H1 (cell line): Measurements from ENCODE around the gene IDH3A. TPM values are rescaled to one million over a fixed set of nuclear protein-coding genes. Genes with fewer than 3 reads are reported as not detected.

Experiments
- CTCF ChIA-PET: fragments of 300-600 bp; sonication (Branson Sonifier 250); formaldehyde crosslinking; loops from one replicate; lab custom pipeline; 2021; ENCODE audit not compliant: partially characterized antibody; lab: Charles Lee
- POLR2A ChIA-PET: fragments of 300-600 bp; sonication (Branson Sonifier 250); formaldehyde crosslinking; loops from one replicate; lab custom pipeline; 2021; ENCODE audit warnings: inconsistent platforms; ENCODE audit not compliant: partially characterized antibody; lab: Charles Lee
- DNase-seq, 2 experiments: peaks; one replicate each; pipeline versions ENCODE4 v3.0.0 to v3.0.0-alpha.2; 2010 to 2022; ENCODE audit warnings: low spot score in 2 of 2, low read depth in 1 of 2, mixed read lengths in 1 of 2
- FAIRE-seq: peaks from 2 replicates; lab custom pipeline; 2011; peaks lifted over from hg19 to GRCh38; lab: Jason Lieb, UNC
- H2AFZ ChIP-seq: 2 replicates; pipeline ENCODE4 v1.8.1; 2012; ENCODE audit warnings: low read length, inconsistent platforms
- H2AK5ac ChIP-seq: 2 replicates; pipeline ENCODE4 v1.6.1; 2013; ENCODE audit warnings: low read depth, low read length
- H2BK120ac ChIP-seq: replicated peaks from 2 replicates; pipeline ENCODE3; 2013; ENCODE audit warnings: low read depth, low read length, inconsistent platforms
- H2BK12ac ChIP-seq: 2 replicates; pipeline ENCODE4 v1.6.1; 2013; ENCODE audit warnings: low read depth, low read length
- H2BK15ac ChIP-seq: 2 replicates; pipeline ENCODE4 v1.6.1; 2013; ENCODE audit warnings: low read length
- H2BK20ac ChIP-seq: 2 replicates; pipeline ENCODE4 v1.6.1; 2013; ENCODE audit warnings: low read length
- H2BK5ac ChIP-seq: 2 replicates; pipeline ENCODE4 v1.6.1; 2013; ENCODE audit warnings: low read depth, low read length
- H3K14ac ChIP-seq: 2 replicates; pipeline ENCODE4 v1.6.1; 2013; ENCODE audit warnings: inconsistent platforms; ENCODE audit not compliant: insufficient read length
- H3K18ac ChIP-seq: 2 replicates; pipeline ENCODE4 v1.6.1; 2013; ENCODE audit warnings: low read length; ENCODE audit errors: extremely low read depth
- H3K23ac ChIP-seq: 2 replicates; pipeline ENCODE4 v1.6.1; 2013; ENCODE audit warnings: inconsistent platforms; ENCODE audit not compliant: insufficient read length
- H3K23me2 ChIP-seq: 2 replicates; pipeline ENCODE4 v1.6.1; 2013; ENCODE audit warnings: low read depth, low read length
- H3K27ac ChIP-seq: 2 replicates; pipeline ENCODE4 v1.6.1; 2011; ENCODE audit warnings: low read depth, low read length, inconsistent platforms
- H3K27me3 ChIP-seq, 4 experiments: replicated peaks in 1 of 4; 1 replicate in 1 of 4; 2 replicates in 3 of 4; pipeline versions ENCODE4 v1.6.1 to v1.8.1; 2011 to 2013; ENCODE audit warnings: low read length in 3 of 4, mild to moderate bottlenecking in 3 of 4, inconsistent platforms in 2 of 4, mixed read lengths in 2 of 4, moderate library complexity in 1 of 4; ENCODE audit not compliant: control insufficient read depth in 3 of 4, insufficient read depth in 3 of 4; ENCODE audit errors: extremely low read depth in 1 of 4
- H3K36me3 ChIP-seq, 4 experiments: 2 replicates each; pipeline versions ENCODE4 v1.6.1 to v1.8.1; 2011 to 2013; ENCODE audit warnings: mild to moderate bottlenecking in 4 of 4, low read length in 3 of 4, moderate library complexity in 2 of 4, control low read depth in 1 of 4, inconsistent platforms in 1 of 4; ENCODE audit not compliant: insufficient read depth in 4 of 4, control insufficient read depth in 2 of 4
- H3K4ac ChIP-seq: replicated peaks from 2 replicates; pipeline ENCODE3; 2013; ENCODE audit warnings: low read length, low read depth, mixed read lengths, inconsistent platforms; ENCODE audit not compliant: insufficient read length
- H3K4me1 ChIP-seq, 4 experiments: replicated peaks in 1 of 4; 1 replicate in 1 of 4; 2 replicates in 3 of 4; pipeline versions ENCODE4 v1.6.1 to v1.8.1; 2011 to 2013; ENCODE audit warnings: low read length in 3 of 4, inconsistent platforms in 2 of 4, mixed read lengths in 1 of 4; ENCODE audit not compliant: insufficient read depth in 4 of 4, control insufficient read depth in 3 of 4
- H3K4me2 ChIP-seq, 2 experiments: 2 replicates each; pipeline versions ENCODE4 v1.6.1 to v1.8.1; 2011 to 2013; ENCODE audit warnings: low read depth in 2 of 2, low read length in 2 of 2, control low read depth in 1 of 2, inconsistent platforms in 1 of 2, mild to moderate bottlenecking in 1 of 2; ENCODE audit not compliant: insufficient read depth in 1 of 2
- H3K4me3 ChIP-seq, 4 experiments: fragments of 200-600, 300-600 bp in 1 of 4; sonication (generic), shearing (Covaris generic), sonication (Bioruptor Twin) in 1 of 4; 2 replicates each; pipeline versions ENCODE4 v1.5.1 to v1.8.1; 2011 to 2016; ENCODE audit warnings: low read length in 4 of 4, low read depth in 3 of 4, control low read depth in 2 of 4, inconsistent platforms in 2 of 4, mild to moderate bottlenecking in 2 of 4, mixed read lengths in 1 of 4, moderate library complexity in 1 of 4; ENCODE audit not compliant: insufficient read depth in 2 of 4; ENCODE audit errors: extremely low read depth in 1 of 4
- H3K56ac ChIP-seq: replicated peaks from 2 replicates; pipeline ENCODE3; 2013; ENCODE audit warnings: low read depth, mild to moderate bottlenecking, mixed read lengths, low read length, inconsistent platforms; ENCODE audit not compliant: insufficient read length
- H3K79me1 ChIP-seq: 2 replicates; pipeline ENCODE4 v1.6.1; 2013; ENCODE audit warnings: low read depth, low read length, control low read depth
- H3K79me2 ChIP-seq, 2 experiments: 2 replicates each; pipeline versions ENCODE4 v1.6.1 to v1.8.1; 2012 to 2013; ENCODE audit warnings: low read length in 2 of 2, mild to moderate bottlenecking in 2 of 2, inconsistent platforms in 1 of 2; ENCODE audit not compliant: insufficient read depth in 2 of 2, control insufficient read depth in 1 of 2
- H3K9ac ChIP-seq, 4 experiments: replicated peaks in 1 of 4; 1 replicate in 1 of 4; 2 replicates in 3 of 4; pipeline versions ENCODE4 v1.6.1 to v1.8.1; 2011 to 2013; ENCODE audit warnings: low read depth in 3 of 4, low read length in 3 of 4, control low read depth in 2 of 4, mild to moderate bottlenecking in 2 of 4, moderate library complexity in 2 of 4, inconsistent platforms in 1 of 4; ENCODE audit errors: extremely low read depth in 1 of 4
- H3K9me3 ChIP-seq, 2 experiments: 2 replicates each; pipeline versions ENCODE4 v1.6.1 to v1.8.1; 2012 to 2013; ENCODE audit warnings: mild to moderate bottlenecking in 2 of 2, moderate library complexity in 2 of 2, control low read depth in 1 of 2, inconsistent platforms in 1 of 2, low read depth in 1 of 2, low read length in 1 of 2, mixed read lengths in 1 of 2; ENCODE audit not compliant: insufficient read depth in 2 of 2
- H4K20me1 ChIP-seq, 2 experiments: replicated peaks in 1 of 2; 2 replicates each; pipeline versions ENCODE3 to v1.8.1; 2011 to 2013; ENCODE audit warnings: inconsistent platforms in 2 of 2, low read length in 2 of 2, mild to moderate bottlenecking in 1 of 2; ENCODE audit not compliant: insufficient read depth in 2 of 2, control insufficient read depth in 1 of 2
- H4K5ac ChIP-seq: 2 replicates; pipeline ENCODE4 v1.6.1; 2013; ENCODE audit warnings: low read length, low read depth, mixed read lengths, inconsistent platforms; ENCODE audit not compliant: insufficient read length
- H4K8ac ChIP-seq: 2 replicates; pipeline ENCODE4 v1.8.0; 2013; ENCODE audit warnings: mild to moderate bottlenecking, moderate library complexity, low read length, inconsistent platforms; ENCODE audit not compliant: insufficient read depth; ENCODE audit errors: extremely low read depth
- H4K91ac ChIP-seq: replicated peaks from 2 replicates; pipeline ENCODE3; 2013; ENCODE audit warnings: low read length, mixed read lengths, inconsistent platforms; ENCODE audit not compliant: insufficient read length
- SP2 ChIP-seq: IDR thresholded peaks from 2 replicates; pipeline ENCODE4 v1.6.1; 2012; ENCODE audit warnings: mild to moderate bottlenecking, low read length, inconsistent platforms
- WGBS, 2 experiments: shearing (Covaris generic) in 1 of 2; methylation state at CpG; one replicate each; pipeline versions ENCODE4 v1.1.6 to v1.1.7; 2013 to 2015; ENCODE audit warnings: low lambda C conversion rate in 2 of 2, mixed read lengths in 2 of 2, inconsistent platforms in 1 of 2, low coverage in 1 of 2, missing lambda C conversion rate in 1 of 2; ENCODE audit not compliant: insufficient replicate concordance in 2 of 2, insufficient coverage in 1 of 2, insufficient read length in 1 of 2; ENCODE audit errors: extremely low coverage in 1 of 2, missing lambda C conversion rate in 1 of 2; 5-methylcytosine and 5-hydroxymethylcytosine counted together
- polyA plus RNA-seq, 7 experiments: library from polyadenylated mRNA; depleted of rRNA in 3 of 7; stranded (reverse) in 5 of 7; unstranded in 2 of 7; fragments of >200 nt in 5 of 7; fragments of 200-250 nt in 2 of 7; gene quantifications; 1 replicate in 5 of 7; 2 replicates in 1 of 7; 4 replicates in 1 of 7; pipeline versions ENCODE4 v1.2.1 to v1.2.3, GENCODE V29; 2011 to 2013; ENCODE audit warnings: missing spikeins in 2 of 7, mixed read lengths in 2 of 7
- total RNA-seq: library from RNA; stranded (reverse); fragmentation: NEBNext Ultra II Directional; extraction: Animal tissue kit (Norgen Biotek cat#: 25700); gene quantifications from 2 replicates; pipeline ENCODE4 v1.2.1, GENCODE V29; 2021

IDH3A gene
- total and polyA plus RNA-seq, 2 of the 8 experiments (the other 6 are each of a cell fraction or from before 2014, with no cell fraction given): 23.4 to 36.8 TPM

- Histone ChIP-seq H4K5ac (no peak overlapping the region), H3K4ac (no peak overlapping the region), H2BK15ac (no peak overlapping the region), H3K56ac (no peak overlapping the region), H3K9ac (no peak overlapping the region), H2BK120ac (no peak overlapping the region), H2AK5ac (no peak overlapping the region), H2BK12ac (no peak overlapping the region), H3K14ac (no peak overlapping the region), H3K79me1 (no peaks in the 10 kb centered on the region; the same call in 1 of the 2 replicates), H4K91ac (no peak overlapping the region), H2BK20ac (no peak overlapping the region), H3K4me3 (no peak overlapping the region), H3K9me3 (no peaks in the 10 kb centered on the region), H3K4me2 (no peak overlapping the region), H4K20me1 (no peaks in the 10 kb centered on the region), H3K18ac (no peak overlapping the region), H2AFZ (no peak overlapping the region), H3K23ac (no peak overlapping the region), H3K27me3 (no peaks in the 10 kb centered on the region), H3K4me1 (no peaks in the 10 kb centered on the region; a peak in 1 of 7 replicates), H3K36me3 (no peaks in the 10 kb centered on the region), H3K23me2 (no peaks in the 10 kb centered on the region), H2BK5ac (no peak overlapping the region), H3K79me2 (no peaks in the 10 kb centered on the region), H3K27ac (no peak overlapping the region), H4K8ac (no peak overlapping the region; the same call in 1 of the 2 replicates)
- WGBS, 2 experiments: 75% methylated on average over 1 of the region's 1 CpG; no CpG with 5 or more reads in 1 of the 2 experiments
- FAIRE-seq (no peak), DNase-seq (no peak)
- POLR2A ChIA-PET: no interaction called here
- CTCF ChIA-PET: interaction anchor here (0.6 to 8.1 kb wide), 17 partner anchors 10 to 206 kb away, joined by 3 to 89 read pairs (median 4); no protein-coding TSS in a partner anchor
- TF ChIP-seq SP2: no peak
Measured at GRCh38 chr15:78205337-78205736, 56.2 kb downstream of the IDH3A start.
